RWPE1 (cell line): ENCODE measurements around the gene CHADL.
"Not testable (repeated sequence)": the region's sequence is repeated elsewhere in the genome, so short reads cannot be mapped to it uniquely, and the experiment has no call there.

Source experiments
- CTCF ChIA-PET: fragments of 350-600 bp; sonication (Branson Sonifier 250); formaldehyde crosslinking; extraction: SDS; loops from one replicate; lab custom pipeline; 2021; lab: Yijun Ruan, JAX
- POLR2A ChIA-PET: fragments of 400-600 bp; formaldehyde crosslinking; extraction: SDS; loops from one replicate; lab custom pipeline; 2020; ENCODE audit warnings: antibody characterized with exemption; ENCODE audit not compliant: low non-redundant PET; lab: Yijun Ruan, JAX
- DNase-seq: peaks from one replicate; pipeline ENCODE4 v3.0.0; 2012; ENCODE audit warnings: low spot score
- H3K27ac ChIP-seq: fragments of 450-650 bp; 2 replicates; pipeline ENCODE4 v1.5.1; 2017
- CTCF ChIP-seq: fragments of 450-650 bp; conservative IDR thresholded peaks from 2 replicates; pipeline ENCODE4 v1.5.1; 2017; ENCODE audit warnings: low read depth, mild to moderate bottlenecking

Gene CHADL

GRCh38 chr22:41180926-41181325 lies 59.8 kb downstream of the CHADL start:
- peak overlapping the region; percentile 66 for H3K27ac ChIP-seq
- ChIA-PET CTCF (interaction anchor here (0.6 kb wide), 1 partner anchor 33 kb away, joined by 3 read pairs; no protein-coding TSS in a partner anchor), POLR2A (no interaction called here)
- no peak for DNase-seq
- no peak for TF ChIP-seq CTCF

GRCh38 chr22:41180362-41180761 lies 60.4 kb downstream of the CHADL start:
- DNase-seq, H3K27ac ChIP-seq, POLR2A ChIA-PET: not testable (repeated sequence)
- CTCF ChIA-PET = interaction anchor here (0.6 kb wide), 2 partner anchors 34 to 55 kb away, joined by 3 to 4 read pairs; no protein-coding TSS in a partner anchor
